ENCODE results near the gene ACTRT2. TPM values are rescaled to one million over a fixed set of nuclear protein-coding genes. Genes with fewer than 3 reads are reported as not detected.

Gene ACTRT2
- total RNA-seq, 1 donor from 2014 or later = not detected

DNA sequence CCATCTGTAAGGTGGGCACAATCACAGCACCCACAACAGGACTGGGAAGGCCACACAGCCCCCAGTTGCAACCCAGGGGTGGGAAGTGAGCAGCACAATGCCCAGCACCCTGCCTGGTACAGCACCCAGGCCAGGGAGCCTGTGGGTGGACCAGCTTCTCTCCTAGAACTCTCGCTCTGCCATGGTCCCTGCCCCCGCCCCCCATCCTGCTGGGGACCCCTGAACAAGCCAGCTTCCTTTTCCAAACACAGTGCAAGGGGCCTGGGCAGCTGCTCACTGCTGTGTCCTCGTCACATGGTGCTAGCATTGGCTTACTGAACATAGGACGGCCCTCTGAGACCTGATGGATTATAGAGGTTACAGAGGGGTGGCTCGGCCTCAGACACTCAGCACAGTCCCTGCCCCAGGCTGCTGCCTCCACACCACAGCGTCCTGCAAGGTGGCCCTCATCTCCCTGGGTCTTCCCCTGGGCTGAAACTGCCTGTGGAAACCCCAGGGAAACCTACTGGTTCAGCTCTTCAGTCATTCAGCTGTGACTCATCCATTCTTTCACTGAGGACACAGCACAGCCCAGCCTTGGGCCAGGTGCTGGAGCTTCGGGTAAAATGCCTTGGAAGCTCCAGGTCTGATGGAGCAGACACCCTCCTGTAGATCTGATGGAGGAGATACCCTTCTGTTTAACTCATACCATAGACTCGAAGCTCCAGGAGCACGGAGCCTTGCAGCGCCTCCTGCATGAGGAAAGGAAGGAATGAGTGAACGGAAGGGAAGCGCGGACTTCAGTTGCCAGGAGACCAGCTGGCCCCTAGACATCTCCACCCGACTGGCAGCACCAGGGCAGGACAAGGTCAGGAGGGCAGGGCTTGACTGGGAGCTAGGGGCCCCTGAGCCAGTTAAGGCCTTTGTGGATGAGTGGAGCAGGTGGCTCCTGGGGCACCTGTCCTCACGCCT lies 39.6 kb downstream of the ACTRT2 start:
- H3K4me3 Mint-ChIP-seq (ENCODE audit: unreplicated experiment) = no peak overlapping the region
- no peak overlapping the region for H3K27ac Mint-ChIP-seq (ENCODE audit: unreplicated experiment)
- DNase-seq (ENCODE audit: low spot score) = peak; percentile 76
- H3K9me3 Mint-ChIP-seq (ENCODE audit: low read depth) = peaks cover 15% of the 10 kb centered on the region
- H3K27me3 Mint-ChIP-seq (ENCODE audit: low read depth) = peaks cover 51% of the 10 kb centered on the region
- H3K36me3 Mint-ChIP-seq (ENCODE audit: low read depth) = peaks cover 10% of the 10 kb centered on the region
- peaks cover 13% of the 10 kb centered on the region for H3K4me1 Mint-ChIP-seq (ENCODE audit: low read depth)
- TF ChIP-seq CTCF (IDR thresholded peaks at IDR 0.05) = peak; percentile 18

DNA sequence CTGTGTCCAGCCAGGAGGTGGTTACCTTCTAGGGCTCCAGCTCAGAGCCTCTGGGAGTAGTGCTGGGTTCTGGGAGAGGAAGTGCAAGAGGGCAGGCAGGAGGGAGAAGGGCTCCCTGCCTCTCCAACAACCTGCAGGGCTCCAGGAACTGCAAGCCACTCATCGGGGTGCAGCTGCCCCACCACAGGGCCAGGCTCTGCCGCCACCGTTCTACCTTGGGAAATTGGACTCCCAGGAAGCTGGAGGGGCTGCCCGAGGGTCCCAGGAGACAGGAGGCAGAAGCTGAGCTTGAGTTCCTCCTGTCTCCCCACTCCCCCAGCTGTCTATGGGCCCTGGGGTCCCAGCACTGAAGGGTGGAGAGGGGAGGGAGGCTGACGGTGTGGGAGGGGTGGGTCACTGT lies 40.3 kb downstream of the ACTRT2 start:
- no peak for TF ChIP-seq CTCF (IDR thresholded peaks at IDR 0.05)
- DNase-seq (ENCODE audit: low spot score) = peak; percentile 72
- H3K4me1 Mint-ChIP-seq (ENCODE audit: low read depth) = peaks cover 13% of the 10 kb centered on the region
- H3K9me3 Mint-ChIP-seq (ENCODE audit: low read depth) = peaks cover 15% of the 10 kb centered on the region
- H3K27ac Mint-ChIP-seq (ENCODE audit: unreplicated experiment) = no peak overlapping the region
- H3K4me3 Mint-ChIP-seq (ENCODE audit: unreplicated experiment) = no peak overlapping the region
- peaks cover 52% of the 10 kb centered on the region for H3K27me3 Mint-ChIP-seq (ENCODE audit: low read depth)
- H3K36me3 Mint-ChIP-seq (ENCODE audit: low read depth) = peaks cover 10% of the 10 kb centered on the region

DNA sequence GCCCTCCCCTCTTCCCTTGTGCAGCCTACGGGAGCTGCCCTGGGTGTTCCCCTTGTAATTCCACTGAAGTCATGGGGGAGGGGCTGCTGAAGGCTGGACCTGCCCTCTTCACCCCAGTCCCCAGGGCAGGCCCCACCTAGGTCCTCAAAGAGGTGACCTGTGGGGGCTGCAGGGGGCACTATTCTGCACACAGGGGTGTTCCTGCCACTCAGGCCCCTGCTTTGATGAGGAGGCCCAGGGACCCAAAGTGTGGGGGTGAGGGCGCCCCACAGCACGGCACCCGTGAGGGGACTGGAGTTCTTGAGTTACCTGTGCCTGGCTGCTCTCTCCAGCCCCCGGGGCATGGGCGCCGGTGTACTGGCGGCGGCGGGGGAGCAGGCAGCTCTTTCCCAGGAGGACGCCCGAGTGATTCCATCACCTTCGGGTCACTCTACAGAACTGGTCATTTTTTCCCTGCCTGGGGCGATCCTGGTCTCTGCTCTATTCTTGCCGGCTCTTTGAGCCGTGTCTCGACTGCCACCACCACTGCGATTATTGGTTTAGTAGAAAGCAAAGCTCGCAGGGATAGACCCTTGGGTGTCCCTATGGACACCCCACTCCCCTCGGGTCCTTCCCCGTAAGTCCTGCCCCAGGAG lies 40.8 kb downstream of the ACTRT2 start:
- Mint-ChIP-seq H3K27me3 (ENCODE audit: low read depth) (peaks cover 48% of the 10 kb centered on the region), H3K9me3 (ENCODE audit: low read depth) (peaks cover 12% of the 10 kb centered on the region), H3K36me3 (ENCODE audit: low read depth) (peaks cover 10% of the 10 kb centered on the region), H3K4me3 (ENCODE audit: unreplicated experiment) (peak overlapping the region; percentile 31), H3K4me1 (ENCODE audit: low read depth) (peaks cover 13% of the 10 kb centered on the region), H3K27ac (ENCODE audit: unreplicated experiment) (no peak overlapping the region)
- peak; percentile 80 for DNase-seq (ENCODE audit: low spot score)
- no peak for TF ChIP-seq CTCF (IDR thresholded peaks at IDR 0.05)

DNA sequence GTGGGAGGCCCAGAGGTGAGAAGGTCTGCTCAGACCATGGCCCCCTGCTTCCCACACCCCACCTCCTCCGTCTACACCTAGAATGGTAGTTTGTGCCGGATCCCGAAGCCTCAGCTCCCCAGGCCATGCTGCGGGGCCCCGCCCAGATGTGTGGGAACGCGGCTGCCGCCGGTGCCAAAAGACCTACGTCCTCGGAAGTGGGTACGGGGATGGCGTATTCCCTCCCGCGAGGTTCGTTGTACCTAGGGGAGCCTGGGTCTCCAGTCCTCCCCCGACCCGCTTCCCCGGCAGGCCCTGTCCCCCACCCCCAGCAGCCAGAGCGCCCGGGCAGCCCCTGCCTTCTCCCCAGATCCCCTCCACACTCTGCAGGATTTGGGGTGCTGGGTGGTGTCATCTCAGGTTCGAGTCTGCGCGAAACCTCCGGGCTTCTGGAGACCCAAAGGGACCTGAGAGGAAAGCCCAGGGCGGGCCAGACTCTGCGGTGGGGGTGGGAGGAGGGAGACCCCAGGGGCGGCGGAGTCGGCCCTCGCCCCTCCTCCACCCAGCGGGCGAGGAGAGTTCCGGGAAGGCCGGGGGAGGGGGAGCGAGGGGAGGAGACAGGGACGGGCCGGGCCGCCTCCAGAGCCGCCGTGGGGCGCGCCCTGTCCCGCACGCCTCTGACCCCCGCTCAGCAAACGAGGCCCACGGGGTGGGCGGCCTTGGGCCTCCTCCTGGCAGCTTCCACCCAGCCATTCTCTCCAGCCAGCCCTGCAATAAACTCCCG lies 41.5 kb downstream of the ACTRT2 start:
- Mint-ChIP-seq H3K4me1 (ENCODE audit: low read depth) (peaks cover 13% of the 10 kb centered on the region), H3K4me3 (ENCODE audit: unreplicated experiment) (peak overlapping the region; percentile 31), H3K27me3 (ENCODE audit: low read depth) (peaks cover 43% of the 10 kb centered on the region)

More for the DNA sequence above, 41.5 kb downstream of the ACTRT2 start:
- Mint-ChIP-seq H3K36me3 (ENCODE audit: low read depth) (peaks cover 10% of the 10 kb centered on the region), H3K9me3 (ENCODE audit: low read depth) (peaks cover 8% of the 10 kb centered on the region), H3K27ac (ENCODE audit: unreplicated experiment) (no peak overlapping the region)
- no peak for TF ChIP-seq CTCF (IDR thresholded peaks at IDR 0.05)
- peak; percentile 79 for DNase-seq (ENCODE audit: low spot score)

Data from chondrocyte (in vitro differentiated cells).